Skeletal muscle satellite cell (primary cell): Measurements from ENCODE around the gene NSG2.

Experiments
- H3K27me3 ChIP-seq: 2 replicates; pipeline ENCODE4 v1.7.0; 2013; ENCODE audit warnings: low read length; ENCODE audit not compliant: control insufficient read depth, insufficient read depth
- H3K36me3 ChIP-seq: 2 replicates; pipeline ENCODE4 v1.7.0; 2013; ENCODE audit warnings: mild to moderate bottlenecking, control low read depth, low read length; ENCODE audit not compliant: insufficient read depth
- H3K4me1 ChIP-seq: 2 replicates; pipeline ENCODE4 v1.7.0; 2013; ENCODE audit warnings: low read length; ENCODE audit not compliant: control insufficient read depth, insufficient read depth
- H3K4me2 ChIP-seq: 2 replicates; pipeline ENCODE4 v1.7.0; 2013; ENCODE audit warnings: mild to moderate bottlenecking, low read length
- H3K4me3 ChIP-seq: 2 replicates; pipeline ENCODE4 v1.7.0; 2013; ENCODE audit warnings: low read length
- H3K9ac ChIP-seq: 2 replicates; pipeline ENCODE4 v1.7.0; 2013; ENCODE audit warnings: mild to moderate bottlenecking, low read depth, low read length, moderate library complexity
- H3K9me3 ChIP-seq: replicated peaks from 2 replicates; pipeline ENCODE4 v1.7.0; 2013; ENCODE audit warnings: mild to moderate bottlenecking, control low read depth, low read length

The NSG2 gene

DNA sequence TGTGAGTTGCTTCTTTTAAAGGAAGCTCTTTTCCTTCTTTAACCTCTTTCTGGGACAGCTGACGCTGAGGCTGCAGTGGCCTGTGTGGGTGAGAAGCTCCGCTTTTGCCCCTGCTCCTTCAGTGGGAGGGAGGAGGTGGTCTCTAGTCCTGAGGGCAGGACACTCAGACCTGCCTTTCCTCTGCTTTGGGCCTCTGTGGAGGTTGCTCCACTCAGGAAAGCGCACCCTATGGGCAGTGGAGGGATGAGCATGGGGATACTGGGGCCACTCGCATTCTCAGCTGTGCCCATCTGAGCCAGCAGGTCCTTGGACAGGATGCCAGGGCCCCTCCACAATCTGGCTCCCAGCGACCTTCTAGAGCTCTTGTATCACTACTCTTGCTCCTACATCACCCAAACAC, 111.5 kb downstream of the NSG2 start:
- Histone ChIP-seq H3K9ac (no peak overlapping the region), H3K4me3 (no peak overlapping the region)

More for the DNA sequence above, 111.5 kb downstream of the NSG2 start:
- H3K4me2 ChIP-seq = no peak overlapping the region
- no peaks in the 10 kb centered on the region for H3K9me3 ChIP-seq
- H3K27me3 ChIP-seq = no peaks in the 10 kb centered on the region
- no peaks in the 10 kb centered on the region for H3K36me3 ChIP-seq
- no peaks in the 10 kb centered on the region for H3K4me1 ChIP-seq
